ENCODE data around the gene ANKMY1. TPM values are rescaled to one million over a fixed set of nuclear protein-coding genes. Genes with fewer than 3 reads are reported as not detected.

The ANKMY1 gene
- total and polyA plus RNA-seq, 2 experiments from 2014 or later, result 9.2 to 11.1 TPM

DNA sequence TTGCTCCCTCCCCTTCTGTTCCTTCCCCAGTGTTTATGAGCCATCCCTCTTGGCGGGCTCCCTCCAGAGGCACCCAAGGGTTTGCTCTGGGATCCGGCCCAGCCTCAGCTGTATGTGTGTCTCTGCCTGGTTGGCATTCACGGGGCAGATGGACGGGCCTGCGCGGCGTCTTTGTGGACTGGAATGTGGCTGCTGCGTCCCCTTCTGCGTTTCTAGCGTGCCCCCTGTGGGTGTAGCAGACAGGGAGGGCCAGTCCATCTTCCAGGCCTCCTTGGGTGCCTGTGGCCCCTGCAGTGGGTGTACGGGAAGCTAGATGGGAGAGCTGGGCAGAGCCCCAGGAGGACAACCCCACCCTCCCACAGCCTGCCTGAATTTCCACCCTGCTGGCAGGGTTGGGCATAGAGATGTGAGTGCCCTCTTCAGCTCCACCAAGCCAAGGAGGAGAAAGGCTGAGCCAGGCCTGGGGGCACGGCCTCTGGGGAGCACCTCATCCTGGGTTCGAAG, 106.6 kb downstream of the ANKMY1 start:
- H3K36me3 ChIP-seq (replicated peaks; ENCODE audit: insufficient read depth, low read depth), result no peaks in the 10 kb centered on the region
- H4K20me1 ChIP-seq (ENCODE audit: insufficient read depth, poor library complexity, severe bottlenecking), result peaks cover 86% of the 10 kb centered on the region
- no peaks in the 10 kb centered on the region for H3K9me3 ChIP-seq (ENCODE audit: low read depth)
- H3K4me3 ChIP-seq, result no peak overlapping the region
- WGBS (ENCODE audit: low lambda C conversion rate, missing lambda C conversion rate), result 95% methylated on average over 12 of the region's 13 CpGs
- H3K27ac ChIP-seq, result no peak overlapping the region
- peaks cover 32% of the 10 kb centered on the region for H3K79me2 ChIP-seq
- H3K9me2 ChIP-seq (replicated peaks; ENCODE audit: insufficient read depth), result no peaks in the 10 kb centered on the region
- no peak for DNase-seq (ENCODE audit: low spot score)
- no peak overlapping the region for H3K4me2 ChIP-seq
- TF ChIP-seq EZH2phosphoT487 (IDR thresholded peaks at IDR 0.05; ENCODE audit: low read depth, severe bottlenecking, unreplicated experiment), result no peak
- H3K4me1 ChIP-seq (ENCODE audit: insufficient read depth), result peaks cover 27% of the 10 kb centered on the region
- H3K27me3 ChIP-seq, result peaks cover 5% of the 10 kb centered on the region
- no peak overlapping the region for H2AFZ ChIP-seq

DNA sequence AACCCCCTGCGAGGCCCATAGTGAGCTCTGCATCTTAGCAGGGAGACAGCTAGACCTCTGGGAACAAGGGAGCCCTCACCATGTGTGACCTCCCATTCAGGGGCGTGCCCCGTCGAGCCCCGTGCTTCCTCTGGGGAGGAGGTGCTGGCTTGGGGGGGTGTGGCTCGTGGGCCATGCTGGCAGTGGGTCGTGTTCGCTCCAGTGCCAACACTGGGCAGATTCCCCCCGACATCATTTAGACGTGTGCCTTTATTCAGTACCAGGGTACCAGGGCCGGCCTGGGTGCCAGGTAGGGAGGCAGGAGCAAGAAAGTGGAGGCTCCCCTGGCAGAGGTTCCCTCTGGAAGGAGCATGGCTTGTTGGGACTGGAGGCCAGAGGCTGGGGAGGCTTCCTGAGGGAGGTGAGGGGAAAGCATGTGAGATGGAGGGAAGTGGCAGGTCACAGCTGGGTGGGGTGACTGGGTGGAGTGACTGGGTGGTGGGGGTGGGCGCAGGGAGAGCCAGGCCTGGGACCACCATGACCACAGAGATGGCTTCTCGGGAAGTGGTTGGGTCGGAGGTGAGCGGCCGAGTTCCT, 107.2 kb downstream of the ANKMY1 start:
- no peaks in the 10 kb centered on the region for H3K9me3 ChIP-seq (ENCODE audit: low read depth)
- WGBS (ENCODE audit: low lambda C conversion rate, missing lambda C conversion rate), result 82% methylated on average over 12 of the region's 16 CpGs
- no peak overlapping the region for H3K4me2 ChIP-seq
- no peaks in the 10 kb centered on the region for H3K9me2 ChIP-seq (replicated peaks; ENCODE audit: insufficient read depth)
- no peak overlapping the region for H3K4me3 ChIP-seq
- peaks cover 32% of the 10 kb centered on the region for H3K79me2 ChIP-seq
- peaks cover 22% of the 10 kb centered on the region for H3K4me1 ChIP-seq (ENCODE audit: insufficient read depth)
- H3K36me3 ChIP-seq (replicated peaks; ENCODE audit: insufficient read depth, low read depth), result no peaks in the 10 kb centered on the region
- peaks cover 5% of the 10 kb centered on the region for H3K27me3 ChIP-seq
- H4K20me1 ChIP-seq (ENCODE audit: insufficient read depth, poor library complexity, severe bottlenecking), result peaks cover 85% of the 10 kb centered on the region
- no peak overlapping the region for H3K27ac ChIP-seq
- TF ChIP-seq EZH2phosphoT487 (IDR thresholded peaks at IDR 0.05; ENCODE audit: low read depth, severe bottlenecking, unreplicated experiment) (no peak), EZH2 (IDR thresholded peaks at IDR 0.05; ENCODE audit: borderline replicate concordance) (no peak)
- TF ChIP-seq, protein P1, sequence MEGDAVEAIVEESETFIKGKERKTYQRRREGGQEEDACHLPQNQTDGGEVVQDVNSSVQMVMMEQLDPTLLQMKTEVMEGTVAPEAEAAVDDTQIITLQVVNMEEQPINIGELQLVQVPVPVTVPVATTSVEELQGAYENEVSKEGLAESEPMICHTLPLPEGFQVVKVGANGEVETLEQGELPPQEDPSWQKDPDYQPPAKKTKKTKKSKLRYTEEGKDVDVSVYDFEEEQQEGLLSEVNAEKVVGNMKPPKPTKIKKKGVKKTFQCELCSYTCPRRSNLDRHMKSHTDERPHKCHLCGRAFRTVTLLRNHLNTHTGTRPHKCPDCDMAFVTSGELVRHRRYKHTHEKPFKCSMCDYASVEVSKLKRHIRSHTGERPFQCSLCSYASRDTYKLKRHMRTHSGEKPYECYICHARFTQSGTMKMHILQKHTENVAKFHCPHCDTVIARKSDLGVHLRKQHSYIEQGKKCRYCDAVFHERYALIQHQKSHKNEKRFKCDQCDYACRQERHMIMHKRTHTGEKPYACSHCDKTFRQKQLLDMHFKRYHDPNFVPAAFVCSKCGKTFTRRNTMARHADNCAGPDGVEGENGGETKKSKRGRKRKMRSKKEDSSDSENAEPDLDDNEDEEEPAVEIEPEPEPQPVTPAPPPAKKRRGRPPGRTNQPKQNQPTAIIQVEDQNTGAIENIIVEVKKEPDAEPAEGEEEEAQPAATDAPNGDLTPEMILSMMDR (IDR thresholded peaks at IDR 0.05; ENCODE audit: poor library complexity), result no peak
- DNase-seq (ENCODE audit: low spot score), result no peak
- H2AFZ ChIP-seq, result no peak overlapping the region

DNA sequence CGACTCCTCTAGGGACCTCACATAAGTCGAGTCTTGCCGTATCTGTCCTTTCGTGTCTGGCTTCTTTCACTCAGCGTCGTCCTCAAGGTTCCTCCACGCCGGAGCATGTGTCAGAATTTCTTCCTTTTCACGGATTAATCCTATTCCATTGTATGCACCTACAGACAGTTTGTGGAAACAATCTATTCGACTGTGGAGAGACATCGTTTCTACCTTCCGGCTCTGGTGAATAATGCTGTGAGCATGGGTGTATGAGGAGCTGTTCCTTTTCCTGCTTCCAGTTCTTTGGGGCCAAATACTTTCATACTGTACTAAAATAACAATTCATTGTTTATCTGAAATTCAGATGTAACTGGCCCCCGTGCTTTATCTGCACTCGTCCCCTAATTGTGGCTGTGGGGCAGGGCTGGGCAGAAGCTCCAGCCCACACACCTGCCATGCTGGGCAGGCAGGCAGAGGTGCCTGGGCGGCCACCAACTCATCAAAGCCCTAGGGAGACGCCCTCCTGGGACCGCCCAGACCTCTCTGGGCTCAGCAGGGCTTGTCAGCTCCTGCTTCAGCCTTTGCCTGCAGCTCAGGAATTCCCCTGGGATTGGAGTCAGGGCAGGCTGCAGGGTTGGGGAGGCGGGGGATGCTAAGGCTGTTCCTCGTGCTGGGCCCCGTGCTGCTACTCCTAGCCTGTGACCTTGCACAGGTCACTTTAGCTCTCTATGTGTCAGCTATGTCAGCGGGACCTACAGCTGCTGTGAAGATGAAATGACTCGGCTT, 107.8 kb downstream of the ANKMY1 start:
- Histone ChIP-seq H3K27me3 (peaks cover 5% of the 10 kb centered on the region), H3K36me3 (replicated peaks; ENCODE audit: insufficient read depth, low read depth) (no peaks in the 10 kb centered on the region), H3K4me2 (no peak overlapping the region), H3K9me2 (replicated peaks; ENCODE audit: insufficient read depth) (no peaks in the 10 kb centered on the region), H3K4me3 (no peak overlapping the region), H3K4me1 (ENCODE audit: insufficient read depth) (peaks cover 17% of the 10 kb centered on the region), H4K20me1 (ENCODE audit: insufficient read depth, poor library complexity, severe bottlenecking) (peaks cover 81% of the 10 kb centered on the region), H3K9me3 (ENCODE audit: low read depth) (no peaks in the 10 kb centered on the region), H2AFZ (no peak overlapping the region), H3K79me2 (peaks cover 32% of the 10 kb centered on the region), H3K27ac (no peak overlapping the region)
- 72% methylated on average over 22 of the region's 22 CpGs for WGBS (ENCODE audit: low lambda C conversion rate, missing lambda C conversion rate)
- no peak for DNase-seq (ENCODE audit: low spot score)
- TF ChIP-seq EZH2 (IDR thresholded peaks at IDR 0.05; ENCODE audit: borderline replicate concordance) (no peak), EZH2phosphoT487 (IDR thresholded peaks at IDR 0.05; ENCODE audit: low read depth, severe bottlenecking, unreplicated experiment) (no peak)
- TF ChIP-seq, protein P1 (IDR thresholded peaks at IDR 0.05; ENCODE audit: poor library complexity), result no peak

All from hepatocyte (in vitro differentiated cells).